Lung (tissue), 12 donors: Measurements from ENCODE around the gene ZFYVE26. TPM values are rescaled to one million over a fixed set of nuclear protein-coding genes. Genes with fewer than 3 reads are reported as not detected.
A peak's percentile ranks its signal among the peaks of the same experiment; 100 is the strongest.

Experiments
- ATAC-seq: fragments of 200-7000 bp; cut with Tn5 transposase; one replicate; pipeline ENCODE4 v1.9.1; 2020; ENCODE audit warnings: moderate number of reproducible peaks; ENCODE audit not compliant: insufficient read depth, low FRiP score
- DNase-seq, 3 donors: peaks; one replicate each; pipeline ENCODE4 v3.0.0-alpha.2; 2013 to 2017
- H3K27ac ChIP-seq, 2 donors: one replicate each; pipeline ENCODE4 v1.5.1; 2013; ENCODE audit warnings: mild to moderate bottlenecking in 2 of 2, moderate library complexity in 2 of 2, control low read depth in 1 of 2, inconsistent platforms in 1 of 2, low read depth in 1 of 2, low read length in 1 of 2
- H3K27me3 ChIP-seq, 3 donors: one replicate each; pipeline ENCODE4 v1.5.1; 2013; ENCODE audit warnings: low read length in 2 of 3; ENCODE audit not compliant: control insufficient read depth in 3 of 3, insufficient read depth in 3 of 3
- H3K36me3 ChIP-seq, 4 donors: one replicate each; pipeline ENCODE4 v1.5.1; 2013; ENCODE audit warnings: low read length in 4 of 4, mild to moderate bottlenecking in 1 of 4, moderate library complexity in 1 of 4; ENCODE audit not compliant: control insufficient read depth in 4 of 4, insufficient read depth in 4 of 4
- H3K4me1 ChIP-seq, 5 donors: one replicate each; pipeline ENCODE4 v1.5.1; 2013; ENCODE audit warnings: low read length in 5 of 5, mild to moderate bottlenecking in 2 of 5, moderate library complexity in 1 of 5; ENCODE audit not compliant: control insufficient read depth in 5 of 5, insufficient read depth in 5 of 5
- H3K4me3 ChIP-seq: one replicate; pipeline ENCODE4 v1.5.1; 2013; ENCODE audit warnings: mild to moderate bottlenecking, control low read depth, moderate library complexity
- H3K9ac ChIP-seq, 2 donors: one replicate each; pipeline ENCODE4 v1.5.1; 2013; ENCODE audit warnings: low read length in 2 of 2, control low read depth in 1 of 2; ENCODE audit not compliant: insufficient read depth in 1 of 2
- H3K9me3 ChIP-seq, 4 donors: one replicate each; pipeline ENCODE4 v1.5.1; 2013; ENCODE audit warnings: low read length in 3 of 4, mild to moderate bottlenecking in 1 of 4, moderate library complexity in 1 of 4; ENCODE audit not compliant: control insufficient read depth in 4 of 4, insufficient read depth in 3 of 4
- WGBS, 2 donors: extraction: QIAGEN DNeasy Blood & Tissue Kit; methylation state at CpG; one replicate each; pipeline ENCODE4 v1.1.7; 2013; 5-methylcytosine and 5-hydroxymethylcytosine counted together
- polyA plus RNA-seq, 2 donors: library from polyadenylated mRNA; stranded (reverse); fragments of 200-250 nt; gene quantifications; one replicate each; pipeline ENCODE4 v1.2.1, GENCODE V29; 2013
- total RNA-seq, 2 donors: library from RNA; depleted of rRNA in 1 of 2; stranded (reverse); fragments of >200 nt in 1 of 2; gene quantifications; one replicate each; pipeline ENCODE4 v1.2.1, GENCODE V29; 2014 to 2021
- TF ChIP-seq, protein P1 (sequence below): IDR thresholded peaks from 2 replicates; pipeline ENCODE4 v1.5.1; 2012; ENCODE audit warnings: mild to moderate bottlenecking; ENCODE audit errors: control extremely low read depth, extremely low read depth
- donor health status: control.
- donor health status: control.
- donor health status: Bipolar disorder and iron deficiency.
- donor health status: healthy.
- donor health status: DM: yes; HTN: yes; CAD: no.

The ZFYVE26 gene
- total and polyA plus RNA-seq, 4 donors: 6.8 to 50.6 (median 22.0) TPM

DNA sequence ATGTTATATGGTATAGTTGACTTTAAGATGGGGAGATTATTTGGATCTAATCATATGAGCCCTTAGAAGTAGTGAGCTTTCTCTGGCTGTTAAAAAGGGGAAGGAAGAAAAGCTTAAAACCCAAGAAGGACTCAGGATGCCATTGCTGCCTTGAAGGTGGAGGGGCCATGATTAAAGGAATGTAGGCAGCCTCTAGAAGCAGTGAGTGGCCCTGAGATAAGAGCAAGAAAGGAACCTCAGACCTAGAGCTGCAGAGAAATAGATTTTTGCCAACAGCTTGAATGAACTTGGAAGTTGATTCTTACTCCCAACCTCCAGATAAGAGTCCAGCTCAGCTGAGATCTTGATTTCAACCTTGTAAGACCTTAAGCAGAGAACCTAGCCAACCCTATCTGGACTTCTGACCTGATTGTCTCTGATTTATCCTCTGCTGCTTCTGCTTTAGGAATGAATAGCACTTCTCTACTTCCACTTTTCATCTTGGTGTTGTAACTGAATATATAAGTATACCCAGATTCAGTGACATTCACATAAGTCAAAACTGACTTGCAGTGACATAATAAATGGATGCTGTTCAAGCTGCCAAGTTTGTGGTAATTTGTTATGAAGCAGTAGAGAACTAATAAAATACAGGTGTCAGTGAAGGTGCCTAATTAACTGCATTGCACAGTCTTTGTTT, 36.7 kb upstream of the ZFYVE26 start:
- Histone ChIP-seq H3K27ac (no peak overlapping the region), H3K9me3 (peaks cover 0 to 3% (median 0%) of the 10 kb centered on the region in 4 donors), H3K4me1 (no peaks in the 10 kb centered on the region), H3K4me3 (no peak overlapping the region), H3K27me3 (no peaks in the 10 kb centered on the region), H3K36me3 (no peaks in the 10 kb centered on the region), H3K9ac (no peak overlapping the region)
- DNase-seq: no peak
- TF ChIP-seq, protein P1, sequence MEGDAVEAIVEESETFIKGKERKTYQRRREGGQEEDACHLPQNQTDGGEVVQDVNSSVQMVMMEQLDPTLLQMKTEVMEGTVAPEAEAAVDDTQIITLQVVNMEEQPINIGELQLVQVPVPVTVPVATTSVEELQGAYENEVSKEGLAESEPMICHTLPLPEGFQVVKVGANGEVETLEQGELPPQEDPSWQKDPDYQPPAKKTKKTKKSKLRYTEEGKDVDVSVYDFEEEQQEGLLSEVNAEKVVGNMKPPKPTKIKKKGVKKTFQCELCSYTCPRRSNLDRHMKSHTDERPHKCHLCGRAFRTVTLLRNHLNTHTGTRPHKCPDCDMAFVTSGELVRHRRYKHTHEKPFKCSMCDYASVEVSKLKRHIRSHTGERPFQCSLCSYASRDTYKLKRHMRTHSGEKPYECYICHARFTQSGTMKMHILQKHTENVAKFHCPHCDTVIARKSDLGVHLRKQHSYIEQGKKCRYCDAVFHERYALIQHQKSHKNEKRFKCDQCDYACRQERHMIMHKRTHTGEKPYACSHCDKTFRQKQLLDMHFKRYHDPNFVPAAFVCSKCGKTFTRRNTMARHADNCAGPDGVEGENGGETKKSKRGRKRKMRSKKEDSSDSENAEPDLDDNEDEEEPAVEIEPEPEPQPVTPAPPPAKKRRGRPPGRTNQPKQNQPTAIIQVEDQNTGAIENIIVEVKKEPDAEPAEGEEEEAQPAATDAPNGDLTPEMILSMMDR: no peak
- peak; percentile 62 for ATAC-seq

DNA sequence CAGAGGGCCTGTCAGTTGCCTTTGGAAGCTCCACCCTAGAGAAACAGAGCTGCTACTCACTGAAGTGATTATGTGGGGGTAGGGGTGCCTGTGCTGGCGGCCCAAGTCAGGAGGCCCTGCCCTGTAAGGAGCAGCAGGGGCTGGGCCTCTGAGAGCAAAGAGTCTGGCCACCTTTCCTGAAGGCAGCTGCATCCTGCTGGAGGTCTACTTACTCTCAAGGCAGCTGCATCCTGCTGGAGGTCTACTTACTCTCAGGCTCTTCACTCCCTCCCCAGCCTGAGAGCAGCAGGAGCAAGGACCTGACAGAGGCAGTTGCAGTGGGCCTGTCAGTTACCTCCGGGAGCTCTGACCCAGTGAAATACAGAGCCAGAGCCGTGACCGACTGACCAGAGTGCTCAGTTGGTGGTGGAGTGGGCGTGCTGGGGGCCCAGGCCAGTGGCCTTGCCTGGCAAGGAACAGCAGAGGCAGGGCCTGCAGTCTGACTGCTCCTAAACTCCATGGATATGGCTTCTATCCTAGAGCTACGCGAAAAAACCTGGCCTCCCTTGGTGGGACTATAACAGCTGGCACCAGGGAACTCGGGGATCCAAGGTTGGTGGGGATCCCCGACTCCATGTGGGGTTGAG, 35.5 kb upstream of the ZFYVE26 start:
- no peaks in the 10 kb centered on the region for H3K4me1 ChIP-seq
- no peaks in the 10 kb centered on the region for H3K27me3 ChIP-seq
- WGBS, 2 donors: 72 to 83% methylated on average over 9 of the region's 9 CpGs
- H3K9me3 ChIP-seq: peaks cover 0 to 3% (median 0%) of the 10 kb centered on the region in 4 donors
- no peak overlapping the region for H3K4me3 ChIP-seq
- no peak overlapping the region for H3K27ac ChIP-seq
- DNase-seq (peak in 1 of 3 donors; percentile 11), ATAC-seq (no peak)
- no peaks in the 10 kb centered on the region for H3K36me3 ChIP-seq
- H3K9ac ChIP-seq: no peak overlapping the region
- TF ChIP-seq, protein P1: no peak

DNA sequence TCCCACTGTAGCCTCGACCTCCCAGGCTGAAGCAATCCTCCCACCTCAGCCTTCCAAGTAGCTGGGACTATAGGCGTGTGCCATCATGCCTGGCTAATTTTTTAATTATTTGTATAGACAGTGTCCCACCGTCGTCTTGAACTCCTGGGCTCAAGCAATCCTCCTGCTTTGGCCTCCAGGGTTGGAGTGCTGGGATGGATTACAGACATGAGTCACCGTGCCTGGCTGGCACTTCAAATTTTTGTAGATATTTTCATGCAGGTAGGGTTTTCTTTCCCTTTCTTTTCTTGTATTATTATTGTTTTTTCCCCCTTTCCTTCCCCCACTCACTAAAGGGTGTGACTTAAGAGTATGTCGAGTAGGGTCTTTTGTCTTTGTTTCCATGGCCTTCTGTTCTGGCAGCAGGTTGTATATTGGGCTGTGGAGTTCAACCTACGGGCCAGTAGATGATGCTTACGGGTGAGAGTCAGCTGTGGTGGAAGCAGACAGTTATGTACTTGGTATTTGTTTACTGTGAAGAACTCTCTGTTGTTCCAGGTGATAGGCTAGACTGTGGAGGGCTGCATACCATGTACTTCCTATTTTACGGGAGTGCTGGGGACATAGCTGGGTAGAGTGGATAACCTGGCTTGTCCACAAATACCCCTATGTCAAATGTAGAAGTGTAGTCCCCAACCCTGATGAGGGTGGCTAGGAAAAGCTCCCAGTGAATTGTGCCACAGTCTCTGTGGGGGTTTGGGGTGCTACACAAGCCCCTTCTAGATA, 33.9 kb upstream of the ZFYVE26 start:
- H3K4me3 ChIP-seq: no peak overlapping the region
- H3K9me3 ChIP-seq: peaks cover 0 to 6% (median 2%) of the 10 kb centered on the region in 4 donors
- TF ChIP-seq, protein P1: no peak
- 88 to 92% methylated on average over 9 of the region's 9 CpGs for WGBS, 2 donors
- H3K4me1 ChIP-seq: no peaks in the 10 kb centered on the region
- no peak overlapping the region for H3K27ac ChIP-seq
- DNase-seq: no peak
- no peak for ATAC-seq
- H3K27me3 ChIP-seq: no peaks in the 10 kb centered on the region
- H3K36me3 ChIP-seq: no peaks in the 10 kb centered on the region
- no peak overlapping the region for H3K9ac ChIP-seq
